Activated naive CD8-positive, alpha-beta T cell treated with anti-CD3 and anti-CD28 coated beads, Interleukin-2, amount 50 U/mL, for 24 hours (primary cell): Measurements from ENCODE around the gene LYL1.

Source experiments
- ATAC-seq: fragments of 150-1000 bp; cut with Tn5 transposase; one replicate; pipeline ENCODE4 v1.10.0; 2021
- DNase-seq: peaks from one replicate; pipeline ENCODE4 v3.0.0; 2021
- H3K27ac Mint-ChIP-seq: one replicate; pipeline ENCODE4 v1.8.0; 2021; ENCODE audit warnings: mild to moderate bottlenecking, mixed read lengths
- H3K27me3 Mint-ChIP-seq: one replicate; pipeline ENCODE4 v1.8.0; 2021; ENCODE audit warnings: mixed read lengths
- H3K36me3 Mint-ChIP-seq: one replicate; pipeline ENCODE4 v1.8.0; 2021; ENCODE audit warnings: low read depth, mixed read lengths
- H3K4me1 Mint-ChIP-seq: one replicate; pipeline ENCODE4 v1.8.0; 2021; ENCODE audit warnings: mixed read lengths
- H3K4me3 Mint-ChIP-seq: one replicate; pipeline ENCODE4 v1.8.0; 2021; ENCODE audit warnings: mild to moderate bottlenecking, moderate library complexity, mixed read lengths
- H3K9me3 Mint-ChIP-seq: one replicate; pipeline ENCODE4 v1.8.0; 2021; ENCODE audit warnings: mixed read lengths

The LYL1 gene

DNA sequence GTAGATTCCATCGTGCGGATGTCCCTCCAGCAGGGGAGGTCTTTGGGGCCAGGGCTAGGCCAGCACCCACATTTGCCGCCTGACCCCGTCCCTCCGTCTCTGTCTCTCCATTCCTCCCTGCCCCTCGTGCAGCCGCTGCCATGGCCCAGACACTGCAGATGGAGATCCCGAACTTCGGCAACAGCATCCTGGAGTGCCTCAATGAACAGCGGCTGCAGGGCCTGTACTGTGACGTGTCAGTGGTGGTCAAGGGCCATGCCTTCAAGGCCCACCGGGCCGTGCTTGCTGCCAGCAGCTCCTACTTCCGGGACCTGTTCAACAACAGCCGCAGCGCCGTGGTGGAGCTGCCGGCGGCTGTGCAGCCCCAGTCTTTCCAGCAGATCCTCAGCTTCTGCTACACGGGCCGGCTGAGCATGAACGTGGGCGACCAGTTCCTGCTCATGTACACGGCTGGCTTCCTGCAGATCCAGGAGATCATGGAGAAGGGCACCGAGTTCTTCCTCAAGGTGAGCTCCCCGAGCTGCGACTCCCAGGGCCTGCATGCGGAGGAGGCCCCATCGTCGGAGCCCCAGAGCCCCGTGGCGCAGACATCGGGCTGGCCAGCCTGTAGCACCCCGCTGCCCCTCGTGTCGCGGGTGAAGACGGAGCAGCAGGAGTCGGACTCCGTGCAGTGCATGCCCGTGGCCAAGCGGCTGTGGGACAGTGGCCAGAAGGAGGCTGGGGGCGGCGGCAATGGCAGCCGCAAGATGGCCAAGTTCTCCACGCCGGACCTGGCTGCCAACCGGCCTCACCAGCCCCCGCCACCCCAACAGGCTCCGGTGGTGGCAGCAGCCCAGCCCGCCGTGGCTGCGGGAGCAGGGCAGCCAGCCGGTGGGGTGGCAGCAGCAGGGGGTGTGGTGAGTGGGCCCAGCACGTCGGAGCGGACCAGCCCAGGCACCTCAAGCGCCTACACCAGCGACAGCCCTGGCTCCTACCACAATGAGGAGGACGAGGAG is 32.7 kb upstream of the LYL1 start:
- Mint-ChIP-seq H3K9me3 (no peaks in the 10 kb centered on the region), H3K36me3 (peaks cover 39% of the 10 kb centered on the region), H3K4me3 (no peak overlapping the region), H3K27me3 (no peaks in the 10 kb centered on the region), H3K27ac (no peak overlapping the region), H3K4me1 (peaks cover 45% of the 10 kb centered on the region)
- no peak for DNase-seq
- ATAC-seq = no peak

DNA sequence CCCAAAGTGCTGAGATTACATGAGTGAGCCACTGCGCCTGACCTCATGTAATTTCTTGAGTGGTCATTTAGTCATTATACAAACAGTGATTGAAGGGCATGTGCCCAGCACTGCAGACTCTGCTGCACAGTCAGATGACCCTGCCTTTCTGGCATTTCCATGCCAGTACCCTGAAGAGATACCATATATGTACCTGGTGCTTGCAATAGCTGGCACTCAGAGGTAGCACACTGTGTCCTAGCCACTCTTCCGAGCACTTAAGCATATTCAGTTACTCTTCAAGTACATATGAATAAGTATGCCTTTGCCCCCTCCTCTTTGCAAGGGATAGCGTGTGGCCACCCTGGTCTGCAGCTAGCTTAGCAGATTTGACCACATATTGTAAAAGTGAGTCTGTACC is 32.0 kb upstream of the LYL1 start:
- DNase-seq (no peak), ATAC-seq (no peak)
- H3K27me3 Mint-ChIP-seq = no peaks in the 10 kb centered on the region
- H3K4me3 Mint-ChIP-seq = no peak overlapping the region
- peaks cover 39% of the 10 kb centered on the region for H3K36me3 Mint-ChIP-seq
- peaks cover 47% of the 10 kb centered on the region for H3K4me1 Mint-ChIP-seq
- no peak overlapping the region for H3K27ac Mint-ChIP-seq
- no peaks in the 10 kb centered on the region for H3K9me3 Mint-ChIP-seq

DNA sequence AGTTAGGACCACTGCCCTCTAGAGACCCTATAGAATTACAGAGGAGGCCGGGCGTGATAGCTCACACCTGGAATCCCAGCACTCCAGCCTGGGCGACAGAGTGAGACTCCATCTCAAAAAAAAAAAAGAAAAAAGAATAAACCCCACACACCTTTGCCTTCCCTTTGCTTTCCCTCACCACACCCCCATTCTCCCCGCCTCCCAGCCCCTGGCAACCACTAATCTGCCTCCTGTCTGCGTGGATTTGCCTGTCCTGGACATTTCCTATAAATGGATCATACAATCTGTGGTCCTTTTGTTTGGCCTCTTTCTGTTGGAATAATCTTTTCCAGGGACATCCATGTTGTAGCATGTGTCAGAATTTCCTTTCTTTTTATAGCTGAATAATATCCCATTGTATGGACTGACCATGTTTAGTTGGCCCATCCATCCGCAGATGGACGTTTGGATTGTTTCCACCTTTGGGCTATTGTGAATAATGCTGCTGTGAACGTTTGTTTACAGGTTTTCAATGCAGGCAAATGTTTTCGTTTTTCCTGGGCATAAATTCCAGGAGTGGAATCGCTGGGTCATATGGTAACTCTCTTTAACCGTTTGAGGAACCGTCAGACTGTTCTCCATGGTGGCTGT is 30.7 kb upstream of the LYL1 start:
- Mint-ChIP-seq H3K4me3 (peak overlapping the region; percentile 80), H3K36me3 (peaks cover 34% of the 10 kb centered on the region), H3K27me3 (no peaks in the 10 kb centered on the region), H3K9me3 (no peaks in the 10 kb centered on the region), H3K4me1 (peaks cover 52% of the 10 kb centered on the region), H3K27ac (peak overlapping the region; percentile 100)
- ATAC-seq = no peak
- no peak for DNase-seq

DNA sequence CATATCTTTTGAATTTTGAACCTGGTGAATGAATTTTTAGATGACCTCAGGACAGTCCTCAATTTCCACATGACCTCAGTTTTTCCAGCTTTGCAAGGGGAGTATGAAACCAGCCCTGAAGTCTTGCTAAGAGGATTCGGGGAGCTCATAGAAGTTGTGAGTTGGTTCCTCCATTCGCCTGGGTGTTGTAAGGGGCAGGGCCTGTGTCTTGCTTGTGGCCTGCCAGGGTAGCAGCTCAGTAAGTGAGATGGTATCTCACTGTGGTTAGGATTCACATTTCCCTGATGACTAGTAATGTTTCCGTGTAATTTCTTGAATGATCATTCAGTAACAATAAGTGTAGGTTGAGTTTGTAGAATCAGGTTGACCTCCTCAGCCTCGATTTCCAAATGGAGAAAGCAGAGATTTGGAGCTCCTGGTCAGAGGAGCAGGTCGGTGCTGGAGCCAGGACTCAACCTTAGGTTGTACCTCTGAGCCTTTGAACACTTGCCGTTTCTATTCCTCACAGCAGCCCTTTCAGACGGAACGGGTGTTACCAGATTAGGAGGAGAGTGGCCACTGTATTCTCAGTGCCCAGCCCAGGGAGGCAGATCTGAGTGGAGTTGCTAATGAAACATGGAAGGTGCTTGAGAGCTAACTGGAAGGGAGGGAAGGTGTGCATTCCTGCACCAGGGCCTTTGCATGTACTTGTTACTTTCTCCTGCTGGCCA is 30.0 kb upstream of the LYL1 start:
- Mint-ChIP-seq H3K27me3 (no peaks in the 10 kb centered on the region), H3K9me3 (no peaks in the 10 kb centered on the region), H3K27ac (peak overlapping the region; percentile 100), H3K36me3 (peaks cover 31% of the 10 kb centered on the region), H3K4me3 (peak overlapping the region; percentile 80), H3K4me1 (peaks cover 58% of the 10 kb centered on the region)
- ATAC-seq = peak; percentile 99
- peak; percentile 71 for DNase-seq

DNA sequence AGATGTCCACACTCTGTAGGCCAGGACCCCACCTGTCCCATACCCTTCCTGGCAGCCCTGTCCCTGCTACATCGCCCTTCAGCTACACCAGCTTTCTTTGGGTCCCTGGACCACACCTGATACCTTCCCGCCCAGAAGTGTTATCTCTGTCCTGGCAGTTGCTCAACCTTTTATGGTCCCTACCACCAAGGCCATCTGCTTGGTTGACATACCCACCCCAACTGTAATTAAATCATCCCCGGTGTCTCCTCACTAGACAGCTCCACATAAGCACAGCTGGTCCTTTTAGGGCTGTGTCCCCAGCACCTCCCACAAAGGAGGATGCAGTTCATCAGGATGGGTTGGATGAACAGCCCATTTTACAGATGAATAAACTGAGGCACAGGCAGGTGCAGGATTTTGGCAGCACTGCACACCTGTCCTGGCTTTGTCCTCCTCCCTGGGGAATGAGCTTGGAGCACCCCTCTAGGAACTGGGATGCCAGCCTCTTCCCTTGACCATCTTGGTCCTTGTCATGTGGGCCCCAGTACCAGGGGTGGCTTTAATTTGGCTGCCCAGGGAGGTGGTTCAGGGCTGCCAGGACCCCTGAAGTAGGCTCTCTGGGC is 28.3 kb upstream of the LYL1 start:
- no peaks in the 10 kb centered on the region for H3K27me3 Mint-ChIP-seq
- ATAC-seq (no peak), DNase-seq (no peak)
- peaks cover 63% of the 10 kb centered on the region for H3K4me1 Mint-ChIP-seq
- H3K36me3 Mint-ChIP-seq = peaks cover 23% of the 10 kb centered on the region
- no peak overlapping the region for H3K4me3 Mint-ChIP-seq
- H3K27ac Mint-ChIP-seq = peak overlapping the region; percentile 100
- no peaks in the 10 kb centered on the region for H3K9me3 Mint-ChIP-seq

DNA sequence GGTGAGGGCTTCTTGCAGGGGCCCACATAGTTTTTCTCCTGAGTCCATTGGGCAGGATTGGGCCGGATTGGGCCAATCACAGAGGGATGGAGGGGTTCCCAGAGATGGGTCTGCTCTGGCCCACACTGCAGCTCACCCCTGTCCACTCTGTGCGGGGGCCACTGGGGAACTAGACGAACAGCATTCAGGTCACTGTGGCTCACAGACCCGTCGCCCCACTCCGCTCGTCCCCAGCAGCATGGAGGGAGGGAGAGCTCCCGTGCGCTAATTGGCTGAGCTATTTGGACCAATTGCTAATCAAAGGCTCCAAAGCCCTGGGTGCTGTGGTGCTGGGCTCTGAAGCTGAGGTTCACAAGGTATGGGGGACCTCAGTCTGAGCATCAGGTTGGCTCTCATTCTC is 26.7 kb upstream of the LYL1 start:
- H3K4me1 Mint-ChIP-seq = peaks cover 59% of the 10 kb centered on the region
- ATAC-seq = no peak
- no peaks in the 10 kb centered on the region for H3K9me3 Mint-ChIP-seq
- no peak overlapping the region for H3K4me3 Mint-ChIP-seq
- peaks cover 26% of the 10 kb centered on the region for H3K36me3 Mint-ChIP-seq
- no peaks in the 10 kb centered on the region for H3K27me3 Mint-ChIP-seq
- H3K27ac Mint-ChIP-seq = no peak overlapping the region
- DNase-seq = no peak

DNA sequence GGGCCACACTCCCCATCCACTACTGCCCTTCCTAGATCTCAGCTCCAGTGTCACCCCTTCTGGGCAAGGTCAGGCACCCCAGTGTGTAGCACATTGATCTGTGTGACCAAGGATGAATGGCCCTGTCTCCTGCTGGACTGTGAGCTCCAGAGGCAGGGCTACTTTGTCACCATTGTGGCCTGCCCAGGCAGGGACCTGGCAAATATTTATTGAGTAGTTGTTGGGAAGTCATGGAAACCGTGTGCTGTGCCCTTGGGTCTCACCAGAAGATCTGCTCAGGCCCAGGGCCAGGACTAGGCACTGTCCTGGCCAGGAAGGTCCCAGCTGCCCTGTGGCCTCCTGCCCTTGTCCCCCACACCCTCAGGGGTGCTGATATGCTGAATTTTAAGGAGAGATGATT is 25.9 kb upstream of the LYL1 start:
- Mint-ChIP-seq H3K36me3 (peaks cover 21% of the 10 kb centered on the region), H3K27ac (no peak overlapping the region), H3K9me3 (no peaks in the 10 kb centered on the region), H3K27me3 (no peaks in the 10 kb centered on the region), H3K4me1 (peaks cover 55% of the 10 kb centered on the region), H3K4me3 (no peak overlapping the region)
- ATAC-seq (no peak), DNase-seq (no peak)

DNA sequence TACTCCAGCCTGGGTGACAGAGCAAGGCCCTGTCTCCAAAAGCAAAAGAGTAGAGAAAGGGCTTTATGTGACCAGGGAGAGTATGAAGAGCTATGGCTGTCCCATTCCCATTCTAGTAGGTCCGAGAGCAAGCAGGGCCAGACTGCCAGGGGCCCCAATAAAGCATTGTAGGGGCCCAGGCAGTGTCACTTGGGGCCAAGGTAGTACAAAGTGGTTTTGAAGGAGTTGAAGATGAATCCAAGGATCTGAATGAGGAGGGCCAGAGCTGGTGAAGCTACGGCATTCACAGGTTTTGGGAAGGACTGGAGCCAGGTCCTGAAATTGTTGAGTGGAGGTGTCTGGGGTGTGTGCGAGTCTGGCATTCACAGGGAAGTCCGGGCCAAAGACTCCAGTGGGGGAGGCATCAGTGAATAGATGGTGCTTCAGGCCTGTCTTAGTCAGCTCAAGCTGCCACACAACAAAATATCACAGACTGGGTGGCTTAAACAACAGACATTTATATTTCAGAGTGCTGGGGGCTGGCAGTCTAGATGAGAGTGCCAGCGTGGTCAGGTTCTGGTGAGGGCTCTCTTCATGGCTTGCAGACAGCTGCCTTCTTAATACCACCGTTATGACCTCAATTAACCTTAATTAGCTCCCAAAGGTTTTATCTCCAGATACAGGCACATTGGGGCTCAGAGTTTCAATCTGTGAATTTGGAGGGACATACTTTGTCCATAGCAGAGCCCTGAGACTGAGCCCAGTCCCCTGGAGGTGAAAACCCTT is 25.3 kb upstream of the LYL1 start:
- DNase-seq (no peak), ATAC-seq (no peak)
- Mint-ChIP-seq H3K9me3 (no peaks in the 10 kb centered on the region), H3K27ac (peak overlapping the region; percentile 52), H3K4me3 (no peak overlapping the region), H3K36me3 (peaks cover 18% of the 10 kb centered on the region), H3K4me1 (peaks cover 53% of the 10 kb centered on the region), H3K27me3 (no peaks in the 10 kb centered on the region)

DNA sequence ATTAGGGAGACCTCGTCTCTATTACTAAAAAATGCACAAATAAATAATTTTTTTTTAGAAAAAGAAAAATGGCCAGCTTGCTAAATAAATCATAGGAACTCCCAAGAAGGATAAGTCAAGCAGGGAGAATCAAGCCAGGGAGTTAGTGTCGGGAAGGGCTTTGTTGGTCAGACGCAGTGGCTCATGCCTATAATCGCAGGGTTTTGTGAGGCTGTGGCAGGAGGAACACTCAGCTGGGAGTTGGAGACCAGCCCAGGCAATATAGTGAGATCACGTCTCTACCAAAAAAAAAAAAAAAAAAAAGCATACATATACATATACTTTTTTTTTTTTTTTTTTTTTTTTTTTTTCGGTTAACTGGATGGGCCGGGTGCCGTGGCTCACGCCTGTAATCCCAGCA is 24.4 kb upstream of the LYL1 start:
- Mint-ChIP-seq H3K36me3 (peaks cover 16% of the 10 kb centered on the region), H3K4me1 (peaks cover 53% of the 10 kb centered on the region), H3K27ac (no peak overlapping the region), H3K4me3 (no peak overlapping the region), H3K27me3 (no peaks in the 10 kb centered on the region), H3K9me3 (no peaks in the 10 kb centered on the region)
- DNase-seq = no peak
- ATAC-seq = no peak

DNA sequence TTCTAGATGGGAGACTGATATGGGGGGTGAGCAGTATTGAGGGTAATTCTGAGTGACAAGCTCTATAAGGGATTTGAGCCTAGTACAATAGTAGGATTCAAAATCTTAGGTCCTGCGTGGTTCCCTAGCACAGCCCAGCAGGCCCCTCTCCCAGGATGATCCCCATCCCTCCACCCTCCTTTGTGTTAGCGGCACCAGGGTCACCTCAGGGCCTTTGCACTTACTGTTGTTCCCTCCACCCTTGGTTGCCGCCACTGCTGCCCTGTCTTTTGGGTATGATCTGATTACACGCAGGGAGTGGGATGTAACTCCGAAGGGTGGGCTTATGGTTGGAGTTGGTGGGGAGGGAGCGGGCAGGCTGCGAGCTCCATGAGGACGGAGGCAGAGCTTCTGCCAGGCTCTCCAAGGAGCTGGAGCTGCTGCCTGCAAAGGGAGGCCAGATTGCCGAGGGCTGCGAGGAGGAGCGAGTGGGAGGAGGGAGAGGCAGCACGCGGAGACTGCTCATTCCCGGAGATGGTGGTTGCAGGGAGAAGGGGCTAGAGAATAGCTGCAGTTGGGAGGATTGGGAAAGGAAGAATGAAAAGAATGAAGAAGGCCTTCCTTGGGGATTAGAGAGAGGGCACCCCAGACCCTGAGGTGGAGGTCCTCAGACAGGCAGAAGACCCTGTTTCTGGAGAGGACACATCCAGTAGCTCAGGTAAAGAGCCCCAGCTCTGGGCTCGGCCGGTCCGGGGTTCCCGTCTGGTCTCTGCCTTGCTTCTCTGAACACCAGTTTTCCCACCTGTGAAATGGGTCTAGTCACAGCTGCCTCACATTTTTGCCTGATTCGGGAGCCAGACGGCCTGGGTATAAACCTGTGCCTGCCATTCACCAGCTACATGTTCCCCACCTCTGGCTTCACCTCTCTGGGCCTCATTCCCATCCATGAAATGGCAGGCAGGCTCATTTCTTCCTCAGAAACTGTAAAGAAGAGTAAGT is 20.6 kb upstream of the LYL1 start:
- Mint-ChIP-seq H3K4me1 (peaks cover 60% of the 10 kb centered on the region), H3K4me3 (no peak overlapping the region), H3K9me3 (no peaks in the 10 kb centered on the region), H3K27ac (peak overlapping the region; percentile 81), H3K27me3 (no peaks in the 10 kb centered on the region), H3K36me3 (peaks cover 29% of the 10 kb centered on the region)
- DNase-seq (no peak), ATAC-seq (no peak)

DNA sequence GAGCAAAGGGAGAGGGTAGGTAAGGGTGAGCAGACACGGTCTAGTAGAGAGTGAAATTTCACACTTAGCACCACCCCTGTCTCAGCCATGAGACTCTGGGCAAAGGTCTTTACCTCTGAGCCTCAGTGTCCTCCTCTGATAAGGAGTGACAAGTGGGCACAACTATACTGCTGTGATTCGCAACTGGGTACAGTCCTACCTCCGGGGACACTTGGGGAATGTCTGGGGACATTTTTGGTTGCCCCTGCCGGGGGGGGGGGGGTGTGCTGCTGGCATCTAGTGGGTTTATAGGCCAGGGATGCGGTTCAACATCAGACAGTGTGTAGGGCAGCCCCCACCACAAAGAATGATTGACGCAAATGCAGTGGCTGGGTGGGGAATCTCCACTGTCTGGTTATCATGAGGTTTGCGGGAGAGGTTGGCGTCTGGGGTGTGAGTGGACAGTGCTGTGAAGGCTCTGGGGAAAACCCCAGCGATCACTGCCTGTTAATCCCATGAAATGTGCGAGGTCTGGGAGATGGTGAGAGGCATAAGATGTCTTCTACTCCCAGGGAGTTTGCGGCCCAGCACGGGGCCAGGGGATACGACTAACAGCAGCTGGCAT is 19.7 kb upstream of the LYL1 start:
- H3K36me3 Mint-ChIP-seq = peaks cover 29% of the 10 kb centered on the region
- no peaks in the 10 kb centered on the region for H3K9me3 Mint-ChIP-seq
- H3K4me3 Mint-ChIP-seq = peak overlapping the region; percentile 47
- no peaks in the 10 kb centered on the region for H3K27me3 Mint-ChIP-seq
- H3K4me1 Mint-ChIP-seq = peaks cover 58% of the 10 kb centered on the region
- DNase-seq (no peak), ATAC-seq (peak; percentile 25)
- peak overlapping the region; percentile 81 for H3K27ac Mint-ChIP-seq

DNA sequence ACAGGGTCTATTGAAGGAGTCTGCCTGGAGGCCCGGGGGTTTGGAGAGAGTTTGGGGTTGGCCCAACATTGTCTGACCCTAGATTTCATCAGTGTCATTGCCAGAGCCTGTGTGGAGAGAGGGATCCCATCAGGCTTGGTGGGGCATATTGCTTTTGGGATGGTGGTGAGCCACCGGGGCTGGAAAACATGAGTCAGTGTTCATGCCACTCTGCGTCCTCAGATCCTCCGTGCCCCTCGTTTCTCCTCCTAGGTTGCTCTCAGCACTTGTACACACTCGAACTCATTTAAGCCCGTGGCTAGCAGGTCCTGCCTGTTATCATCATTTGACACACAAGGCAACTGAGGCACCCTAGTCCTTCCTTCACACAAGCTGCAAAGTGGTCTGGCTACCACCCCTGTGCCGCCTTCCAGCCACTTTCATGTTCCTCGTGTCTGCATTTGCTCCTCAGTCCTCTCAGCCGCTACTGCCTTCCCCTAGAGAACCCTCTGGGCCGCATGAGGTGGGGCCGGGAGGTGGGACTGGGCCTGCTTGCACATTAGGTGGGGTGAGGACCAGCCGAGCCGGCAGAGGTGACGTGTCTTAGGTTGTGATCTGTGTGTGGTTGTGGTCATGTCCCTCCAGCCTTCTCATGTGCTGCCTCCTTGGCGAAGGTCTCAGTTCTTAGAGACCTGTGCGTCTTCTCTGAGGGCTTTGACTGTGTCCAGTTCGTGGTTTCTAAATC is 19.1 kb upstream of the LYL1 start:
- DNase-seq (peak; percentile 45), ATAC-seq (peak; percentile 6)
- Mint-ChIP-seq H3K27ac (peak overlapping the region; percentile 81), H3K36me3 (peaks cover 27% of the 10 kb centered on the region), H3K9me3 (no peaks in the 10 kb centered on the region), H3K4me1 (peaks cover 59% of the 10 kb centered on the region), H3K27me3 (no peaks in the 10 kb centered on the region), H3K4me3 (peak overlapping the region; percentile 47)
